ENCODE results near the gene OR2AE1. TPM values are rescaled to one million over a fixed set of nuclear protein-coding genes. Genes with fewer than 3 reads are reported as not detected.

The OR2AE1 gene
- total RNA-seq, 1 donor, result 0.63 TPM

- no peak overlapping the region for H3K4me3 ChIP-seq (ENCODE audit: low read depth, low read length)
- TF ChIP-seq, protein P1, sequence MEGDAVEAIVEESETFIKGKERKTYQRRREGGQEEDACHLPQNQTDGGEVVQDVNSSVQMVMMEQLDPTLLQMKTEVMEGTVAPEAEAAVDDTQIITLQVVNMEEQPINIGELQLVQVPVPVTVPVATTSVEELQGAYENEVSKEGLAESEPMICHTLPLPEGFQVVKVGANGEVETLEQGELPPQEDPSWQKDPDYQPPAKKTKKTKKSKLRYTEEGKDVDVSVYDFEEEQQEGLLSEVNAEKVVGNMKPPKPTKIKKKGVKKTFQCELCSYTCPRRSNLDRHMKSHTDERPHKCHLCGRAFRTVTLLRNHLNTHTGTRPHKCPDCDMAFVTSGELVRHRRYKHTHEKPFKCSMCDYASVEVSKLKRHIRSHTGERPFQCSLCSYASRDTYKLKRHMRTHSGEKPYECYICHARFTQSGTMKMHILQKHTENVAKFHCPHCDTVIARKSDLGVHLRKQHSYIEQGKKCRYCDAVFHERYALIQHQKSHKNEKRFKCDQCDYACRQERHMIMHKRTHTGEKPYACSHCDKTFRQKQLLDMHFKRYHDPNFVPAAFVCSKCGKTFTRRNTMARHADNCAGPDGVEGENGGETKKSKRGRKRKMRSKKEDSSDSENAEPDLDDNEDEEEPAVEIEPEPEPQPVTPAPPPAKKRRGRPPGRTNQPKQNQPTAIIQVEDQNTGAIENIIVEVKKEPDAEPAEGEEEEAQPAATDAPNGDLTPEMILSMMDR (IDR thresholded peaks at IDR 0.05; ENCODE audit: insufficient read depth, low read length), result no peak
- DNase-seq (ENCODE audit: low read depth), result no peak
These were observed 12.9 kb downstream of the OR2AE1 start for GRCh38 chr7:99863847-99864440.

GRCh38 chr7:99860281-99861127 lies 16.3 kb downstream of the OR2AE1 start:
- TF ChIP-seq, protein P1 (IDR thresholded peaks at IDR 0.05; ENCODE audit: insufficient read depth, low read length), result no peak
- H3K4me3 ChIP-seq (ENCODE audit: low read depth, low read length), result no peak overlapping the region
- peak; percentile 95 for DNase-seq (ENCODE audit: low read depth)

- no peak for DNase-seq (ENCODE audit: low read depth)
- TF ChIP-seq, protein P1 (IDR thresholded peaks at IDR 0.05; ENCODE audit: insufficient read depth, low read length), result no peak
- H3K4me3 ChIP-seq (ENCODE audit: low read depth, low read length), result no peak overlapping the region
These were observed 21.6 kb downstream of the OR2AE1 start for GRCh38 chr7:99855236-99855635.

- no peak overlapping the region for H3K4me3 ChIP-seq (ENCODE audit: low read depth, low read length)
- TF ChIP-seq, protein P1 (IDR thresholded peaks at IDR 0.05; ENCODE audit: insufficient read depth, low read length), result no peak
- no peak for DNase-seq (ENCODE audit: low read depth)
These were observed 28.2 kb downstream of the OR2AE1 start for GRCh38 chr7:99848420-99849216.

DNA sequence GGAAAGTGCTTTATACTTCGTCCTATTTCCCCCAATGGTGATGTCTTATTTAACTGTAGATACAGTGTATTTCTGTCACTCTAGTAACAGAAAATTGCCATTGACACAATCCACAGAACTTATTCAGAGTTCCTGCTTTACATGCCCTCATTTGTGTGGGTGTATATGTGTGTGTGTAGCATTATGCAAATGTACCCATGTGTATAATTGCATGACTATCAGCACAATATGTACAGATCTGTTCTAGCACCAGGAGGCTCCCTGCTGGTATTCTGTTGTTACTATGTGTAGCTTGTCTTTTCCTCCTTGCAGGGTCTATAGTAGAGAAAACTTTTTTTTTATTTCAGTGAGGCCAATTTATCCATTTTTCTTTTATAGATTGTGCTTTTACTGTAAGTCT lies 32.5 kb downstream of the OR2AE1 start:
- TF ChIP-seq, protein P1 (IDR thresholded peaks at IDR 0.05; ENCODE audit: insufficient read depth, low read length), result no peak
- H3K4me3 ChIP-seq (ENCODE audit: low read depth, low read length), result no peak overlapping the region
- DNase-seq (ENCODE audit: low read depth), result no peak

DNA sequence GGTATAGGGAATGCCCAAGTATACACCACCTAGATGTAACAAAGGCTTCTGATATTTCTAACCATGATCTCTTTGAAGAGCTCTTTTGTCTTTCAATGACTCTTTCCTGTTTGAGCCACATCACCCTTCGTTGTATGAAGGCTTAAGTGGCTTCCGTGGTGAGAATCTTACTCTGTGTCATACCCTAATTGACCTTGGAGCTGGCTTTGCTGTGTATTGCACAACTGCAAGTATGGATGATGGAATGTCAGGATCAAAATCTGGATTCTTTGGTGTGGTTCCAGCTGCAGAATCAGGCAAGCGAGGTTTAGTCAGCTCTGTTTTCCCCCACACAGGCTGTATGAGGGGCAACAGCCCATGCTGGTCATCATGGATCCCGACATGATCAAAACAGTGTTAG lies 33.0 kb downstream of the OR2AE1 start:
- H3K4me3 ChIP-seq (ENCODE audit: low read depth, low read length), result no peak overlapping the region
- TF ChIP-seq, protein P1 (IDR thresholded peaks at IDR 0.05; ENCODE audit: insufficient read depth, low read length), result no peak
- peak; percentile 5 for DNase-seq (ENCODE audit: low read depth)

All from fibroblast of the aortic adventitia (primary cell).